Epithelial cell of prostate (primary cell): ENCODE measurements around the gene GRM3.

ENCODE experiments used
- DNase-seq: peaks from one replicate; pipeline ENCODE4 v3.0.0-alpha.2; 2011; ENCODE audit warnings: low read depth, low spot score
- H3K27ac ChIP-seq: fragments of 450-650 bp; 2 replicates; pipeline ENCODE4 v1.5.1; 2017; ENCODE audit warnings: mild to moderate bottlenecking

GRM3 gene

GRCh38 chr7:86876146-86876545 is 232.4 kb downstream of the GRM3 start:
- no peak for DNase-seq
- H3K27ac ChIP-seq = no peak overlapping the region

GRCh38 chr7:86884152-86884551 is 240.4 kb downstream of the GRM3 start:
- no peak overlapping the region for H3K27ac ChIP-seq
- no peak for DNase-seq

- H3K27ac ChIP-seq = no peak overlapping the region
- no peak for DNase-seq
Observed at GRCh38 chr7:86889501-86889900, 245.8 kb downstream of the GRM3 start.

- no peak overlapping the region for H3K27ac ChIP-seq
- DNase-seq = no peak
Observed at GRCh38 chr7:86898171-86898570, 254.5 kb downstream of the GRM3 start.

- no peak overlapping the region for H3K27ac ChIP-seq
- DNase-seq = no peak
Observed at GRCh38 chr7:86900886-86901285, 257.2 kb downstream of the GRM3 start.

GRCh38 chr7:86904949-86905834 is 261.5 kb downstream of the GRM3 start:
- no peak for DNase-seq

GRCh38 chr7:86908948-86909347 is 265.2 kb downstream of the GRM3 start:
- no peak overlapping the region for H3K27ac ChIP-seq
- no peak for DNase-seq

More at GRCh38 chr7:86904949-86905834, 261.5 kb downstream of the GRM3 start:
- H3K27ac ChIP-seq = no peak overlapping the region

GRCh38 chr7:86911659-86912058 is 267.9 kb downstream of the GRM3 start:
- H3K27ac ChIP-seq = no peak overlapping the region
- DNase-seq = no peak

GRCh38 chr7:86913709-86914108 is 270.0 kb downstream of the GRM3 start:
- no peak for DNase-seq
- H3K27ac ChIP-seq = no peak overlapping the region
